ENCODE results near the gene XKR8.
A peak's percentile ranks its signal among the peaks of the same experiment; 100 is the strongest.

Gene XKR8

GRCh38 chr1:27957655-27958054, 2.1 kb upstream of the XKR8 start:
- no peaks in the 10 kb centered on the region for H3K27me3 ChIP-seq (replicated peaks; ENCODE audit: control insufficient read depth, insufficient read depth, low read length)

GRCh38 chr1:27958513-27958912, 1.3 kb upstream of the XKR8 start:
- Histone ChIP-seq H3K4me3 (replicated peaks; ENCODE audit: low read depth, low read length) (no peak overlapping the region), H3K36me3 (ENCODE audit: control insufficient read depth, insufficient read depth, low read length) (no peaks in the 10 kb centered on the region), H3K27me3 (replicated peaks; ENCODE audit: control insufficient read depth, insufficient read depth, low read length) (no peaks in the 10 kb centered on the region)
- no peak for TF ChIP-seq CTCF (IDR thresholded peaks at IDR 0.05; ENCODE audit: insufficient read depth, low read length, poor library complexity, severe bottlenecking)
- no peak for DNase-seq (ENCODE audit: extremely low read depth, insufficient read length)

More at GRCh38 chr1:27957655-27958054, 2.1 kb upstream of the XKR8 start:
- Histone ChIP-seq H3K4me3 (replicated peaks; ENCODE audit: low read depth, low read length) (no peak overlapping the region), H3K36me3 (ENCODE audit: control insufficient read depth, insufficient read depth, low read length) (no peaks in the 10 kb centered on the region)
- TF ChIP-seq CTCF (IDR thresholded peaks at IDR 0.05; ENCODE audit: insufficient read depth, low read length, poor library complexity, severe bottlenecking) = no peak
- no peak for DNase-seq (ENCODE audit: extremely low read depth, insufficient read length)

- no peaks in the 10 kb centered on the region; the same call in none of the 2 replicates for H3K36me3 ChIP-seq (ENCODE audit: control insufficient read depth, insufficient read depth, low read length)
- no peaks in the 10 kb centered on the region for H3K27me3 ChIP-seq (replicated peaks; ENCODE audit: control insufficient read depth, insufficient read depth, low read length)
- no peak for TF ChIP-seq CTCF (IDR thresholded peaks at IDR 0.05; ENCODE audit: insufficient read depth, low read length, poor library complexity, severe bottlenecking)
- peak overlapping the region; percentile 71; the same call in 1 of the 2 replicates for H3K4me3 ChIP-seq (replicated peaks; ENCODE audit: low read depth, low read length)
- DNase-seq (ENCODE audit: extremely low read depth, insufficient read length) = no peak
Measured at GRCh38 chr1:27960762-27961645, 1.2 kb downstream of the XKR8 start.

- Histone ChIP-seq H3K27me3 (replicated peaks; ENCODE audit: control insufficient read depth, insufficient read depth, low read length) (no peaks in the 10 kb centered on the region), H3K36me3 (ENCODE audit: control insufficient read depth, insufficient read depth, low read length) (no peaks in the 10 kb centered on the region; the same call in none of the 2 replicates), H3K4me3 (replicated peaks; ENCODE audit: low read depth, low read length) (no peak overlapping the region)
- DNase-seq (ENCODE audit: extremely low read depth, insufficient read length) = no peak
- TF ChIP-seq CTCF (IDR thresholded peaks at IDR 0.05; ENCODE audit: insufficient read depth, low read length, poor library complexity, severe bottlenecking) = no peak
Measured at GRCh38 chr1:27961646-27962221, 2.0 kb downstream of the XKR8 start.

GRCh38 chr1:27963393-27963792, 3.6 kb downstream of the XKR8 start:
- H3K36me3 ChIP-seq (ENCODE audit: control insufficient read depth, insufficient read depth, low read length) = peaks cover 4% of the 10 kb centered on the region

More at GRCh38 chr1:27963393-27963792, 3.6 kb downstream of the XKR8 start:
- no peak for DNase-seq (ENCODE audit: extremely low read depth, insufficient read length)
- Histone ChIP-seq H3K4me3 (replicated peaks; ENCODE audit: low read depth, low read length) (no peak overlapping the region), H3K27me3 (replicated peaks; ENCODE audit: control insufficient read depth, insufficient read depth, low read length) (no peaks in the 10 kb centered on the region)
- TF ChIP-seq CTCF (IDR thresholded peaks at IDR 0.05; ENCODE audit: insufficient read depth, low read length, poor library complexity, severe bottlenecking) = no peak

Data from GM06990 (cell line).